ENCODE data around the gene ZNF791. TPM values are rescaled to one million over a fixed set of nuclear protein-coding genes. Genes with fewer than 3 reads are reported as not detected.
A peak's percentile ranks its signal among the peaks of the same experiment; 100 is the strongest.

ZNF791 gene
- total and polyA plus RNA-seq, 2 of the 13 experiments (the other 11 are each of a cell fraction or from before 2014, with no cell fraction given) = 12.8 to 17.4 TPM

- TF ChIP-seq ZMYM2 (CRISPR knock-in tag; IDR thresholded peaks at IDR 0.05) (no peak), ZNF644 (CRISPR knock-in tag; IDR thresholded peaks at IDR 0.05; ENCODE audit: low read depth) (no peak), YEATS2 (CRISPR knock-in tag; IDR thresholded peaks at IDR 0.05; ENCODE audit: borderline replicate concordance) (peak; percentile 95), ZNF383 (CRISPR knock-in tag; IDR thresholded peaks at IDR 0.05; ENCODE audit: borderline replicate concordance) (no peak), SP4 (CRISPR knock-in tag; IDR thresholded peaks at IDR 0.05) (peak; percentile 69; the same call in 1 of the 2 replicates), MTA1 (CRISPR knock-in tag; IDR thresholded peaks at IDR 0.05; ENCODE audit: borderline replicate concordance) (peak; percentile 35; the same call in 1 of the 2 replicates), ARID2 (CRISPR knock-in tag; IDR thresholded peaks at IDR 0.05; ENCODE audit: borderline replicate concordance) (peak; percentile 56; the same call in 1 of the 2 replicates), ZNF609 (CRISPR knock-in tag; IDR thresholded peaks at IDR 0.05; ENCODE audit: borderline replicate concordance) (peak; percentile 66), GATAD1 (CRISPR knock-in tag; IDR thresholded peaks at IDR 0.05) (peak; percentile 96), GPN1 (CRISPR knock-in tag; IDR thresholded peaks at IDR 0.05; ENCODE audit: borderline replicate concordance) (no peak), ZNF280B (CRISPR knock-in tag; IDR thresholded peaks at IDR 0.05; ENCODE audit: borderline replicate concordance) (peak; percentile 88; the same call in 1 of the 2 replicates), MED8 (CRISPR knock-in tag; IDR thresholded peaks at IDR 0.05; ENCODE audit: insufficient replicate concordance) (peak; percentile 20)
- TF ChIP-seq, protein P1, sequence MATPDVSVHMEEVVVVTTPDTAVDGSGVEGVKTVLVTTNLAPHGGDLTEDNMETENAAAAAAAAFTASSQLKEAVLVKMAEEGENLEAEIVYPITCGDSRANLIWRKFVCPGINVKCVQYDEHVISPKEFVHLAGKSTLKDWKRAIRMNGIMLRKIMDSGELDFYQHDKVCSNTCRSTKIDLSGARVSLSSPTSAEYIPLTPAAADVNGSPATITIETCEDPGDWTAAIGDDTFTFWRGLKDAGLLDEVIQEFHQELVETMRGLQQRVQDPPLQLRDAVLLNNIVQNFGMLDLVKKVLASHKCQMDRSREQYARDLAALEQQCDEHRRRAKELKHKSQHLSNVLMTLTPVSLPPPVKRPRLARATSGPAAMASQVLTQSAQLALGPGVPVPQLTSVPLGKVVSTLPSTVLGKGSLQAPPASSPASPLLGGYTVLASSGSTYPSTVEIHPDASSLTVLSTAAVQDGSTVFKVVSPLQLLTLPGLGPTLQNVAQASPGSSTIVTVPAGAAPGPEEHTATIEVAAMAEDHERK (CRISPR knock-in tag; IDR thresholded peaks at IDR 0.05; ENCODE audit: low read depth) = peak; percentile 97
- TF ChIP-seq, protein P2, sequence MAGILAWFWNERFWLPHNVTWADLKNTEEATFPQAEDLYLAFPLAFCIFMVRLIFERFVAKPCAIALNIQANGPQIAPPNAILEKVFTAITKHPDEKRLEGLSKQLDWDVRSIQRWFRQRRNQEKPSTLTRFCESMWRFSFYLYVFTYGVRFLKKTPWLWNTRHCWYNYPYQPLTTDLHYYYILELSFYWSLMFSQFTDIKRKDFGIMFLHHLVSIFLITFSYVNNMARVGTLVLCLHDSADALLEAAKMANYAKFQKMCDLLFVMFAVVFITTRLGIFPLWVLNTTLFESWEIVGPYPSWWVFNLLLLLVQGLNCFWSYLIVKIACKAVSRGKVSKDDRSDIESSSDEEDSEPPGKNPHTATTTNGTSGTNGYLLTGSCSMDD (CRISPR knock-in tag; IDR thresholded peaks at IDR 0.05) = no peak
- TF ChIP-seq, protein P3, sequence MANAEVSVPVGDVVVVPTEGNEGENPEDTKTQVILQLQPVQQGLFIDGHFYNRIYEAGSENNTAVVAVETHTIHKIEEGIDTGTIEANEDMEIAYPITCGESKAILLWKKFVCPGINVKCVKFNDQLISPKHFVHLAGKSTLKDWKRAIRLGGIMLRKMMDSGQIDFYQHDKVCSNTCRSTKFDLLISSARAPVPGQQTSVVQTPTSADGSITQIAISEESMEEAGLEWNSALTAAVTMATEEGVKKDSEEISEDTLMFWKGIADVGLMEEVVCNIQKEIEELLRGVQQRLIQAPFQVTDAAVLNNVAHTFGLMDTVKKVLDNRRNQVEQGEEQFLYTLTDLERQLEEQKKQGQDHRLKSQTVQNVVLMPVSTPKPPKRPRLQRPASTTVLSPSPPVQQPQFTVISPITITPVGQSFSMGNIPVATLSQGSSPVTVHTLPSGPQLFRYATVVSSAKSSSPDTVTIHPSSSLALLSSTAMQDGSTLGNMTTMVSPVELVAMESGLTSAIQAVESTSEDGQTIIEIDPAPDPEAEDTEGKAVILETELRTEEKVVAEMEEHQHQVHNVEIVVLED (CRISPR knock-in tag; IDR thresholded peaks at IDR 0.05; ENCODE audit: borderline replicate concordance) = peak; percentile 99
Measured at GRCh38 chr19:12610540-12611360, at the start of gene ZNF791, which contains the start of gene ZNF490 (continued).
